ENCODE data around the gene HEPHL1. TPM values are rescaled to one million over a fixed set of nuclear protein-coding genes. Genes with fewer than 3 reads are reported as not detected.

The HEPHL1 gene
- total RNA-seq, 1 donor from 2014 or later = not detected

DNA sequence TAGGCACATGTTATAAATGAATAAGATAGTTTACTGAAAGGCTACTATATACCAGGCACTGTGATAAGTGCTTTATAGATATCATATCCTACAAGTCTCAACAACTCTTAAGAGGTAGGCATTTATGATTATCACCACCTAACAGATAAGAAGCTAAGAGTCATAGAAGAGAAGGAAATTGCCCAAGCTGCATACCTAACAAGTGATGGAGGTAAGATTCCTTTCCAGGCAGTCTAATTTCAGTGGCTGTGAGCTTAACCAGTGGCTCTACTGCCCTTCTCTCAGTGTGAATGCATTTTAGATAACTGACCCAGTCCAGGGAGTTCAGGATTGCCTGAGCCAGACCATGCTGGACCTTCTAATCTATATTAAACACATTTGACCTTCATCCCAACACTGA lies 39.2 kb downstream of the HEPHL1 start:
- H3K27ac ChIP-seq = no peak overlapping the region
- no peaks in the 10 kb centered on the region for H3K4me1 ChIP-seq
- no peak for DNase-seq
- TF ChIP-seq, protein P1, sequence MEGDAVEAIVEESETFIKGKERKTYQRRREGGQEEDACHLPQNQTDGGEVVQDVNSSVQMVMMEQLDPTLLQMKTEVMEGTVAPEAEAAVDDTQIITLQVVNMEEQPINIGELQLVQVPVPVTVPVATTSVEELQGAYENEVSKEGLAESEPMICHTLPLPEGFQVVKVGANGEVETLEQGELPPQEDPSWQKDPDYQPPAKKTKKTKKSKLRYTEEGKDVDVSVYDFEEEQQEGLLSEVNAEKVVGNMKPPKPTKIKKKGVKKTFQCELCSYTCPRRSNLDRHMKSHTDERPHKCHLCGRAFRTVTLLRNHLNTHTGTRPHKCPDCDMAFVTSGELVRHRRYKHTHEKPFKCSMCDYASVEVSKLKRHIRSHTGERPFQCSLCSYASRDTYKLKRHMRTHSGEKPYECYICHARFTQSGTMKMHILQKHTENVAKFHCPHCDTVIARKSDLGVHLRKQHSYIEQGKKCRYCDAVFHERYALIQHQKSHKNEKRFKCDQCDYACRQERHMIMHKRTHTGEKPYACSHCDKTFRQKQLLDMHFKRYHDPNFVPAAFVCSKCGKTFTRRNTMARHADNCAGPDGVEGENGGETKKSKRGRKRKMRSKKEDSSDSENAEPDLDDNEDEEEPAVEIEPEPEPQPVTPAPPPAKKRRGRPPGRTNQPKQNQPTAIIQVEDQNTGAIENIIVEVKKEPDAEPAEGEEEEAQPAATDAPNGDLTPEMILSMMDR (IDR thresholded peaks at IDR 0.05) = no peak
- H3K36me3 ChIP-seq = no peaks in the 10 kb centered on the region
- no peaks in the 10 kb centered on the region for H3K9me3 ChIP-seq
- intact Hi-C loops (cut with DNase I) = no loop called here
- peak in 1 of 2 donors; percentile 81 for ATAC-seq
- no peak overlapping the region for H3K4me3 ChIP-seq
- no peaks in the 10 kb centered on the region for H3K27me3 ChIP-seq (ENCODE audit: low read depth)

DNA sequence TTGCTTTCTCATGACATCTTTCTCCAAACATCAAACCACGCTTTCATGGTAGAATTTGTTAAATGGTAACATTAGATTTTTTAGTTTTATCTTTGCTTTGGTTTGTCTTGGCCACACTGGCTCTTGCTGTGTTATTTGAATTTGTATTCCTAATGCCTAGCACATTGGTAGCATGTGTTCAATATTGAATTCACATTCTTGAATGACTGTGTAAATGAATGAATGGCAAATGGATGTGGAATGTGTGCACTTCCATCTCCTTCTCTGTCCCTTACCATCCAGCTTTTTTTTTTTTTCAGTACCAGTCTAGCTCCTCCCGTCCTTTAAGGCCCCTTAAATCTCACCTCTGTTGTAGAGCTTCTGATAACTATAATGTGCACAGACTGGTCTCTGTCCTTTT lies 41.2 kb downstream of the HEPHL1 start:
- Histone ChIP-seq H3K9me3 (no peaks in the 10 kb centered on the region), H3K27ac (no peak overlapping the region), H3K36me3 (no peaks in the 10 kb centered on the region), H3K27me3 (ENCODE audit: low read depth) (no peaks in the 10 kb centered on the region), H3K4me1 (no peaks in the 10 kb centered on the region), H3K4me3 (no peak overlapping the region)
- TF ChIP-seq, protein P1 (IDR thresholded peaks at IDR 0.05) = no peak
- no peak for ATAC-seq
- DNase-seq = no peak
- intact Hi-C loops (cut with DNase I) = no loop called here

DNA sequence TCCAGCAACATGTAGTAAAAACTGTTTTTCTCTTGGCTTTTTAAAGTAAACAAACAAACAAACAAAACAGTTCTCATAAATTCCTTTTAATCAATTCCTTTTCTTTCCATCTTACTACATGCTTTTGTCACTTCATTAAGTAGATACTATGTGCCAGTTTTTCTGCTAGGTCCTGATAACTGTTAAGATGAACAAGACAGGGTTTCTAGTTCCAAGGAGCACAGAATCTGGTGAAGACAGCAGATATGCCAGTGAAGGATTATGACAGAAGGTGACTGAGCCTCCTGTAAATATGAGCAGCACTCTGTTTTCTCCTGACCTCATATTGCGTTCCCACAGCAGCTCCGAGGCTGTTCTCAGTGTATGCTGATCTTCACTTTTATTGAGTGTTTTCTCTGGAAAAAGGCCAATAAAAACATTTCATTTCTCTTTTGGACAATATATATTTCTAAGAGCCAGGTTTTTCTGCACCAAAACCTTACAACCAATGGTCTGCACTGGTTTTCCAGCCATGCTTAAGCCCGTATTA lies 45.8 kb downstream of the HEPHL1 start:
- Histone ChIP-seq H3K27ac (no peak overlapping the region), H3K9me3 (no peaks in the 10 kb centered on the region), H3K4me1 (no peaks in the 10 kb centered on the region), H3K27me3 (ENCODE audit: low read depth) (no peaks in the 10 kb centered on the region), H3K4me3 (no peak overlapping the region), H3K36me3 (no peaks in the 10 kb centered on the region)
- TF ChIP-seq, protein P1 (IDR thresholded peaks at IDR 0.05) = no peak
- DNase-seq (no peak), ATAC-seq (no peak)
- intact Hi-C loops (cut with DNase I) = no loop called here

DNA sequence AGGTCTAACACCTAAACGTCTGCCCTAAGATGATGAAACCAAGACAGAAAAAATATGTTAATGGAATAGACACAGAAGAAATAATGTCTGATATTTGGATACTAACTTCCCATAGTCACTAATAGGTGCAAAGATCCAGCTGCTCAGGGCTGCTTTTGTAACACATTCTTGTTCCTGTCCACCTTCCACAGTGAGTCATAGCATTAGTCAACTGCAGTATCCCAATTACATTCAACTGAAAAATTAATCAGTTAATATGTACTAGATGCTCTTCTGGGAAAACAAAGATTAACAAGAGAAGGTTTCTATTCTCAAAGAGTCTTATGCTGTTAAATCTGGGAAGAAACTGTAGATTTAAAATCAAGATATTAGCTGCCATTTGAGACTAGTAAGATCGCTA lies 47.6 kb downstream of the HEPHL1 start:
- DNase-seq (no peak), ATAC-seq (no peak)
- H3K4me1 ChIP-seq = no peaks in the 10 kb centered on the region
- TF ChIP-seq, protein P1 (IDR thresholded peaks at IDR 0.05) = no peak
- no peak overlapping the region for H3K27ac ChIP-seq
- no peak overlapping the region for H3K4me3 ChIP-seq
- intact Hi-C loops (cut with DNase I) = no loop called here
- no peaks in the 10 kb centered on the region for H3K9me3 ChIP-seq
- no peaks in the 10 kb centered on the region for H3K27me3 ChIP-seq (ENCODE audit: low read depth)
- no peaks in the 10 kb centered on the region for H3K36me3 ChIP-seq

DNA sequence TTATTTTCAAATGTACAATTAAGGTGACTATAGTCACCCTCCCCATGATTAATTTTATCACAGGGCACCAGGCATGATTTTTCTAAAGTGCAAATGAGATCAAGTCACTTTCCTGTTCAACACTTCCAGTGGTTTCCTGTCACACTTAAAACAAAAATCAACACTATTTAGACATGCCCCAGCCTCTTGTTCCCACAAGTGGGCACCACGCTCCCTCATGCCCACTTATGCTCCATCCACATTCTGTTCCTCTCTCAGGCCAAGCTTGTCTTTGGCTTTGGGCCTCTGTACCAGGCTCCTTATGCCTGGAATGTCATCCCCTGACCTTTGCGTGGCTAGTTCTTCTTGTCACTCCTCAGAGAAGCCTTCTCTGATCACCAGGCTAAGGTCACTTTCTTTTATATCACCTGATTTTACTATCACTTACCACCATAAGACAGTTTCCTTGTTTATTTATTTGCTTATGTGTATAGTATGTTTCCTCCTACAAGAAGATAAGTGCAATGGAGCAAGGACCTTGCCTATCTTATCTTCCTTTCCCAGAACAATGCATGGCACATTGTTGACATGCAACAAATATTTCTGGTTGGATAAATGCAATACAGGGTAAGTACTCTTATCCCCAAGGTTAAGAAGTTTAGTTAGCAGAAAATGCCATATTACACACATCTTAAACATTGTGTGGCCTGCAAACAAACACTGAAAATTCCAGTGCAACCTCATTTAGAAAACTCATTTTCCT lies 56.6 kb downstream of the HEPHL1 start:
- no peaks in the 10 kb centered on the region for H3K27me3 ChIP-seq (ENCODE audit: low read depth)
- no peaks in the 10 kb centered on the region for H3K4me1 ChIP-seq
- ATAC-seq = peak; percentile 89 to 97
- no peak overlapping the region for H3K4me3 ChIP-seq
- H3K27ac ChIP-seq = no peak overlapping the region
- no peaks in the 10 kb centered on the region for H3K9me3 ChIP-seq
- TF ChIP-seq, protein P1 (IDR thresholded peaks at IDR 0.05) = no peak
- no peaks in the 10 kb centered on the region for H3K36me3 ChIP-seq
- DNase-seq = peak; percentile 63
- intact Hi-C loops (cut with DNase I) = no loop called here

Measured in lower lobe of right lung (tissue), 2 donors.